Sigmoid colon (tissue), 7 donors: ENCODE measurements around the gene SMYD3. TPM values are rescaled to one million over a fixed set of nuclear protein-coding genes. Genes with fewer than 3 reads are reported as not detected.

Experiments used
- DNase-seq: peaks from one replicate; pipeline ENCODE4 v3.0.0-alpha.2; 2019
- H3K27ac ChIP-seq, 4 donors: fragments of 200-600 bp; sonication (generic); one replicate each; pipeline ENCODE4 v1.5.1; 2016 to 2019; ENCODE audit warnings: mild to moderate bottlenecking in 1 of 4
- H3K27me3 ChIP-seq, 3 donors: fragments of 200-600 bp; sonication (generic); one replicate each; pipeline ENCODE4 v1.5.1; 2019; ENCODE audit warnings: mild to moderate bottlenecking in 1 of 3
- H3K36me3 ChIP-seq, 4 donors: fragments of 200-600 bp; sonication (generic); one replicate each; pipeline ENCODE4 v1.5.1; 2016 to 2019
- H3K4me1 ChIP-seq, 4 donors: fragments of 200-600 bp; sonication (generic); one replicate each; pipeline ENCODE4 v1.5.1; 2017 to 2019
- H3K4me3 ChIP-seq, 4 donors: fragments of 200-600 bp; sonication (generic); one replicate each; pipeline ENCODE4 v1.5.1; 2017 to 2019; ENCODE audit warnings: mild to moderate bottlenecking in 2 of 4, moderate library complexity in 1 of 4
- H3K9me3 ChIP-seq, 4 donors: fragments of 200-600 bp in 3 of 4; sonication (generic) in 3 of 4; one replicate each; pipeline versions ENCODE4 v1.5.1 to v1.6.1; 2013 to 2019
- CTCF ChIP-seq, 4 experiments: fragments of 450-650 bp in 3 of 4; fragments of 200-600 bp in 1 of 4; IDR thresholded peaks; one replicate each; pipeline ENCODE4 v1.5.1; 2016 to 2019; ENCODE audit warnings: antibody characterized with exemption in 4 of 4, mild to moderate bottlenecking in 3 of 4, moderate library complexity in 2 of 4
- EP300 ChIP-seq, 4 donors: sonication (generic); formaldehyde crosslinking; IDR thresholded peaks; one replicate each; pipeline ENCODE4 v1.6.1; 2017; ENCODE audit warnings: antibody characterized with exemption in 4 of 4
- POLR2A ChIP-seq, 2 donors: fragments of 450-650 bp; IDR thresholded peaks; one replicate each; pipeline ENCODE4 v1.6.1; 2016; ENCODE audit warnings: antibody characterized with exemption in 2 of 2, mild to moderate bottlenecking in 2 of 2, moderate library complexity in 2 of 2
- POLR2AphosphoS5 ChIP-seq, 4 donors: sonication (generic); formaldehyde crosslinking; IDR thresholded peaks; one replicate each; pipeline ENCODE4 v1.6.1; 2017; ENCODE audit warnings: antibody characterized with exemption in 4 of 4
- WGBS, 2 donors: extraction: QIAGEN DNeasy Blood & Tissue Kit; methylation state at CpG; one replicate each; pipeline ENCODE4 v1.1.7; 2013; 5-methylcytosine and 5-hydroxymethylcytosine counted together
- intact Hi-C: fragments of 100-400 bp; cut with DNase I; formaldehyde crosslinking; loops from one replicate; pipeline ENCODE4 v1.15.1; 2023
- polyA plus RNA-seq, 3 donors: library from polyadenylated mRNA; stranded (reverse); fragments of 200-250 nt; gene quantifications; one replicate each; pipeline ENCODE4 v1.2.3, GENCODE V29; 2013
- total RNA-seq, 4 donors: library from RNA; depleted of rRNA; stranded (reverse); fragments of >200 nt; gene quantifications; one replicate each; pipeline ENCODE4 v1.1.0, GENCODE V29; 2016
- donor health status: healthy with polysubstance abuse.
- donor health status: Bipolar disorder and iron deficiency.
- donor health status: healthy.

SMYD3 gene
- total and polyA plus RNA-seq, 7 donors, result 8.7 to 23.8 (median 17.1) TPM

DNA sequence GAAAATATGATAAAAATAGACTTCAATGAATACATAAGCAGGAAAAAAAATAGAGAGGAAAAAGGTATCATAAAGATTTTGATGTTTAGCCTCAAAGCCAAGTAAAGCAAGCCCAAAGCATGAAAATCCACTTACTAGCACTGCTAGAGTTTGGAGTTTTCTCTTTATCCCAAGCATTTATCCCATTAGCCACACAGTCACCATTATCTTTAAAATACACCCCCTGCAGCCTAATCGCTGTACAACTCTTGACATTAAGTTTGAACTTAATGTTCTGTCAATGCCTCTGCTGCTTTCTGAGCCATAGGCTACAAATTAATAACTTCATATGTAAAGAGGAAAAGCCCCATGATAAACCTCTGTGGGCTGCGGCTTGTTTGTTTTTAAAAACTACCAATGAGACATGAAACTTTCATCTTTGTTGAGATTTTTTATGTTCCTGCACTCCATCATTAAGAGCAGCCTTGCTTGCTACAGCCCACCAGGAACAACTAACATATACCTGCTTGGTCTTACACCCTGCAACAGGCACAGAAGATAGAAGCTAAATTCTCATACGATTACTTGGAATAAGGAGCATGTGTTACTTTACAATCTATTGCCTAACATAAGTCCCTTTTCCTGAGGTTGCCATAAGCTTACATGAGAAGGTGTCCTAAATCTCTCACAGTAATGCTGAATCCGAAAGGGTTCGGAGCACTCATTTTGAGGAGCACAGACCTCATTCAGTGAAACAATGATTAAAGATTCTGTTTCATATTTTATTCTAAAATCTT is 202.4 kb downstream of the SMYD3 start:
- no peaks in the 10 kb centered on the region for H3K4me1 ChIP-seq

GRCh38 chr1:246302711-246303317 is 204.3 kb downstream of the SMYD3 start:
- TF ChIP-seq EP300 (IDR thresholded peaks at IDR 0.05), result no peak
- no peak for TF ChIP-seq POLR2AphosphoS5 (IDR thresholded peaks at IDR 0.05)
- no peak for TF ChIP-seq CTCF (IDR thresholded peaks at IDR 0.05)
- no peak for TF ChIP-seq POLR2A (IDR thresholded peaks at IDR 0.05)
- 94 to 96% methylated on average over 2 of the region's 2 CpGs for WGBS, 2 donors
- H3K27ac ChIP-seq, result no peak overlapping the region
- intact Hi-C loops, result no loop called here
- H3K36me3 ChIP-seq, result no peaks in the 10 kb centered on the region
- no peaks in the 10 kb centered on the region for H3K9me3 ChIP-seq
- no peak overlapping the region for H3K4me3 ChIP-seq
- DNase-seq, result no peak
- H3K4me1 ChIP-seq, result no peaks in the 10 kb centered on the region
- no peaks in the 10 kb centered on the region for H3K27me3 ChIP-seq

More for the DNA sequence above, 202.4 kb downstream of the SMYD3 start:
- WGBS, 2 donors, result 96% methylated on average over 5 of the region's 5 CpGs
- Histone ChIP-seq H3K27ac (no peak overlapping the region), H3K36me3 (no peaks in the 10 kb centered on the region), H3K4me3 (no peak overlapping the region), H3K9me3 (no peaks in the 10 kb centered on the region), H3K27me3 (no peaks in the 10 kb centered on the region)
- intact Hi-C loops, result no loop called here
- TF ChIP-seq CTCF (IDR thresholded peaks at IDR 0.05), result no peak
- no peak for TF ChIP-seq POLR2A (IDR thresholded peaks at IDR 0.05)
- no peak for TF ChIP-seq POLR2AphosphoS5 (IDR thresholded peaks at IDR 0.05)
- no peak for TF ChIP-seq EP300 (IDR thresholded peaks at IDR 0.05)
- no peak for DNase-seq

DNA sequence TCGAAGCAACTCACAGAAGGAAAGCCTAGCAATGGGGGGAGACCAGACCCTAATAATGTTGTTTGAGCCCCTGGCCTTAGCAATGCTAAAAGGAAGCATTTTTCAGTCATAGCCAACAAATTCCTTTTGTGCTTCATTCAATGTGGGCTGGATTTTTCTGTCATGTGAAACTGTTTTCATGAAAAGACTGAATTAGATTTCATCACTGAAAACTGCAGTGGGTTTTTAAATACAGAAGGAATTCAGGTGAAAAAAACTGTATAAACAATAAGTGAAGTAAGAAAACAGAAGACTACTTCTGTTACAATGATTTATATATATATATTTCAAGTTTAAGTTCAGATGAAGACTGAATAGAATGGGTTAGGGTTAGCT is 204.8 kb downstream of the SMYD3 start:
- WGBS, 2 donors, result 88 to 98% methylated on average over 1 of the region's 1 CpG
- H3K4me1 ChIP-seq, result no peaks in the 10 kb centered on the region
- H3K4me3 ChIP-seq, result no peak overlapping the region
- TF ChIP-seq CTCF (IDR thresholded peaks at IDR 0.05), result no peak
- no peak for TF ChIP-seq POLR2AphosphoS5 (IDR thresholded peaks at IDR 0.05)
- TF ChIP-seq POLR2A (IDR thresholded peaks at IDR 0.05), result no peak
- no peak for TF ChIP-seq EP300 (IDR thresholded peaks at IDR 0.05)
- no peaks in the 10 kb centered on the region for H3K9me3 ChIP-seq
- no peak for DNase-seq
- no peaks in the 10 kb centered on the region for H3K36me3 ChIP-seq
- H3K27me3 ChIP-seq, result no peaks in the 10 kb centered on the region
- no peak overlapping the region for H3K27ac ChIP-seq
- intact Hi-C loops, result no loop called here

DNA sequence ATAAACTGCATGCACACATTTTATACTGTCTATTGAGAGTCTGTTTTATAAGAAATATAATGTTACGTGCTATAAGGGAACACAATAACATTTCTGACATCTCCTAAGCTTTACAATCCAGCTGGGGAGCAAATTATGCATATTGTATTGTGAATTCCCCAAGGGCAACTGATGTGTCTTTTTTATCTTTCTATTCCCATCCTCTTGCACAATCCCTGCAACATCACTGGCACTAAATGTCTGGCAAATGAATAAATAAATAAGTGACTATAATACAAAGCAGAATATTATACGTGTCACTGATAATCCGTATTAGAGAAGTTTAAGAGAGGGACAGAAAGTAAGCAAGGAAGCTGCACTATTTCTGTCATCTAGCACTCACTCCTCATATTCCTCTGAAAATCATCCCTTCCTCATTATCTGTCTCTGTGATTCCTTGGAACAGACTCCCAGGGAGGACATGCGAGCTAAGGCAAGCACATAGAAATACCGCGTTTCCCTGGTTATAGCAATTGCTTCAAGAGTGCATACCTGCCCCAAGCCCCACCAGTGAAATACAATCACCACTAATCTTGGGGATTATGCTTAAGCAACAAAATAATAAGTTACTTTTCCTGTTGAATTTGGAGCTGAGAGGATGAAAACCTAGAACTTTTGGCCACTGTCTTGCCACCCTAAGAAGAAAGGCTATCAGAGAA is 205.4 kb downstream of the SMYD3 start:
- TF ChIP-seq POLR2A (IDR thresholded peaks at IDR 0.05) (no peak), EP300 (IDR thresholded peaks at IDR 0.05) (no peak), CTCF (IDR thresholded peaks at IDR 0.05) (no peak), POLR2AphosphoS5 (IDR thresholded peaks at IDR 0.05) (no peak)
- Histone ChIP-seq H3K27me3 (no peaks in the 10 kb centered on the region), H3K4me3 (no peak overlapping the region), H3K4me1 (no peaks in the 10 kb centered on the region), H3K27ac (no peak overlapping the region), H3K36me3 (no peaks in the 10 kb centered on the region), H3K9me3 (no peaks in the 10 kb centered on the region)
- WGBS, 2 donors, result 88 to 93% methylated on average over 6 of the region's 6 CpGs
- no peak for DNase-seq
- intact Hi-C loops, result no loop called here
